ENCODE results near the gene SRSF12.
A peak's percentile ranks its signal among the peaks of the same experiment; 100 is the strongest.

The SRSF12 gene

GRCh38 chr6:89128256-89128671, 10.4 kb upstream of the SRSF12 start:
- peak in 1 of 4 experiments; percentile 6 for DNase-seq

GRCh38 chr6:89122625-89123024, 4.8 kb upstream of the SRSF12 start:
- DNase-seq: peak in 3 of 4 experiments; percentile 39 to 55 (median 52)

GRCh38 chr6:89121934-89122333, 4.1 kb upstream of the SRSF12 start:
- no peak for DNase-seq

- DNase-seq: no peak
Observed at GRCh38 chr6:89120371-89120770, 2.5 kb upstream of the SRSF12 start.

- DNase-seq: no peak
Observed at GRCh38 chr6:89118931-89119330, 1.1 kb upstream of the SRSF12 start.

- no peak for DNase-seq
Observed at GRCh38 chr6:89116702-89117101, 1.2 kb downstream of the SRSF12 start.

GRCh38 chr6:89111933-89112332, 5.9 kb downstream of the SRSF12 start:
- no peak for DNase-seq

- no peak for DNase-seq
Observed at GRCh38 chr6:89110284-89110683, 7.6 kb downstream of the SRSF12 start.

- DNase-seq: no peak
Observed at GRCh38 chr6:89100114-89100513, 17.8 kb downstream of the SRSF12 start.

- DNase-seq: no peak
Observed at GRCh38 chr6:89098461-89098860, 19.4 kb downstream of the SRSF12 start.

GRCh38 chr6:89087881-89088280, 30.0 kb downstream of the SRSF12 start:
- DNase-seq: peak in 3 of 4 experiments; percentile 21 to 61 (median 60)

- DNase-seq: no peak
Observed at GRCh38 chr6:89085409-89086205, 32.3 kb downstream of the SRSF12 start.

GRCh38 chr6:89084954-89085353, 32.9 kb downstream of the SRSF12 start:
- no peak for DNase-seq

- no peak for DNase-seq
Observed at GRCh38 chr6:89084542-89084941, 33.3 kb downstream of the SRSF12 start.

- peak in 3 of 4 experiments; percentile 28 to 41 (median 34) for DNase-seq
Observed at GRCh38 chr6:89082486-89082891, 35.4 kb downstream of the SRSF12 start.

GRCh38 chr6:89081423-89082322, 36.2 kb downstream of the SRSF12 start:
- DNase-seq: peak; percentile 99 to 100 (median 99)

- DNase-seq: no peak
Observed at GRCh38 chr6:89081129-89081422, 36.8 kb downstream of the SRSF12 start.

- DNase-seq: peak; percentile 100
Observed at GRCh38 chr6:89080281-89081128, 37.4 kb downstream of the SRSF12 start, which contains the start of gene PNRC1. TSS of gene PNRC1 (plus strand) at chr6:89080751. CDS start at chr6:89080895, 144 bp downstream.

GRCh38 chr6:89079511-89080234, 38.2 kb downstream of the SRSF12 start:
- peak; percentile 53 to 79 (median 69) for DNase-seq

GRCh38 chr6:89073840-89074239, 44.0 kb downstream of the SRSF12 start:
- DNase-seq: no peak

- DNase-seq: peak; percentile 49 to 87 (median 77)
Observed at GRCh38 chr6:89073014-89073620, 44.8 kb downstream of the SRSF12 start.

Measured in suppressor macrophage (primary cell).